ENCODE results near the gene CFL1.

The CFL1 gene

GRCh38 chr11:65821107-65821506, 36.9 kb downstream of the CFL1 start:
- Histone ChIP-seq H3K4me1 (peaks cover 5% of the 10 kb centered on the region), H3K9me3 (ENCODE audit: control insufficient read depth, low read length) (no peaks in the 10 kb centered on the region), H3K27me3 (ENCODE audit: control insufficient read depth, insufficient read depth, low read length) (no peaks in the 10 kb centered on the region), H3K79me2 (no peaks in the 10 kb centered on the region), H2AFZ (no peak overlapping the region), H3K4me2 (ENCODE audit: low read length) (no peak overlapping the region), H3K9ac (no peak overlapping the region), H3K27ac (no peak overlapping the region), H3K4me3 (ENCODE audit: low read depth, low read length) (no peak overlapping the region), H3K36me3 (ENCODE audit: control insufficient read depth, insufficient read depth, low read length) (no peaks in the 10 kb centered on the region)
- TF ChIP-seq CTCF (IDR thresholded peaks at IDR 0.05), result no peak

GRCh38 chr11:65817835-65818680, 39.9 kb downstream of the CFL1 start:
- H3K4me3 ChIP-seq (ENCODE audit: low read depth, low read length), result peak overlapping the region; percentile 61
- no peaks in the 10 kb centered on the region for H3K9me3 ChIP-seq (ENCODE audit: control insufficient read depth, low read length)
- no peaks in the 10 kb centered on the region for H3K27me3 ChIP-seq (ENCODE audit: control insufficient read depth, insufficient read depth, low read length)
- TF ChIP-seq CTCF (IDR thresholded peaks at IDR 0.05), result peak; percentile 87
- H3K36me3 ChIP-seq (ENCODE audit: control insufficient read depth, insufficient read depth, low read length), result no peaks in the 10 kb centered on the region
- peak overlapping the region; percentile 69 for H3K4me2 ChIP-seq (ENCODE audit: low read length)
- H2AFZ ChIP-seq, result peak overlapping the region; percentile 62
- H3K79me2 ChIP-seq, result no peaks in the 10 kb centered on the region
- peaks cover 5% of the 10 kb centered on the region for H3K4me1 ChIP-seq
- H3K27ac ChIP-seq, result no peak overlapping the region
- no peak overlapping the region for H3K9ac ChIP-seq

GRCh38 chr11:65817312-65817834, 40.6 kb downstream of the CFL1 start:
- H3K9me3 ChIP-seq (ENCODE audit: control insufficient read depth, low read length), result no peaks in the 10 kb centered on the region
- peaks cover 5% of the 10 kb centered on the region for H3K4me1 ChIP-seq
- H3K4me3 ChIP-seq (ENCODE audit: low read depth, low read length), result peak overlapping the region; percentile 61
- peak overlapping the region; percentile 62 for H2AFZ ChIP-seq
- peak overlapping the region; percentile 69 for H3K4me2 ChIP-seq (ENCODE audit: low read length)
- H3K27ac ChIP-seq, result no peak overlapping the region
- H3K27me3 ChIP-seq (ENCODE audit: control insufficient read depth, insufficient read depth, low read length), result no peaks in the 10 kb centered on the region
- H3K36me3 ChIP-seq (ENCODE audit: control insufficient read depth, insufficient read depth, low read length), result no peaks in the 10 kb centered on the region
- H3K9ac ChIP-seq, result no peak overlapping the region
- no peak for TF ChIP-seq CTCF (IDR thresholded peaks at IDR 0.05)
- H3K79me2 ChIP-seq, result no peaks in the 10 kb centered on the region

GRCh38 chr11:65816696-65817095, 41.3 kb downstream of the CFL1 start:
- H3K4me3 ChIP-seq (ENCODE audit: low read depth, low read length), result no peak overlapping the region
- peaks cover 5% of the 10 kb centered on the region for H3K4me1 ChIP-seq
- no peaks in the 10 kb centered on the region for H3K9me3 ChIP-seq (ENCODE audit: control insufficient read depth, low read length)
- no peaks in the 10 kb centered on the region for H3K27me3 ChIP-seq (ENCODE audit: control insufficient read depth, insufficient read depth, low read length)
- no peak for TF ChIP-seq CTCF (IDR thresholded peaks at IDR 0.05)
- no peaks in the 10 kb centered on the region for H3K36me3 ChIP-seq (ENCODE audit: control insufficient read depth, insufficient read depth, low read length)
- H3K79me2 ChIP-seq, result no peaks in the 10 kb centered on the region
- no peak overlapping the region for H3K4me2 ChIP-seq (ENCODE audit: low read length)
- no peak overlapping the region for H3K27ac ChIP-seq
- H3K9ac ChIP-seq, result no peak overlapping the region
- no peak overlapping the region for H2AFZ ChIP-seq

Data from parathyroid adenoma (tissue), 2 donors.